ENCODE measurements around the gene TCEA3.

- no peak for TF ChIP-seq CTCF (conservative IDR thresholded peaks at IDR 0.05)
- no peak for TF ChIP-seq ZFX (IDR thresholded peaks at IDR 0.05)
Measured at GRCh38 chr1:23352096-23352695, 72.4 kb downstream of the TCEA3 start.
